NCI-H510A (cell line): ENCODE results near the gene PERM1.

ENCODE experiments used
- DNase-seq: peaks from one replicate; lab custom pipeline; 2025; lab: John Stamatoyannopoulos, UW

Gene PERM1

DNA sequence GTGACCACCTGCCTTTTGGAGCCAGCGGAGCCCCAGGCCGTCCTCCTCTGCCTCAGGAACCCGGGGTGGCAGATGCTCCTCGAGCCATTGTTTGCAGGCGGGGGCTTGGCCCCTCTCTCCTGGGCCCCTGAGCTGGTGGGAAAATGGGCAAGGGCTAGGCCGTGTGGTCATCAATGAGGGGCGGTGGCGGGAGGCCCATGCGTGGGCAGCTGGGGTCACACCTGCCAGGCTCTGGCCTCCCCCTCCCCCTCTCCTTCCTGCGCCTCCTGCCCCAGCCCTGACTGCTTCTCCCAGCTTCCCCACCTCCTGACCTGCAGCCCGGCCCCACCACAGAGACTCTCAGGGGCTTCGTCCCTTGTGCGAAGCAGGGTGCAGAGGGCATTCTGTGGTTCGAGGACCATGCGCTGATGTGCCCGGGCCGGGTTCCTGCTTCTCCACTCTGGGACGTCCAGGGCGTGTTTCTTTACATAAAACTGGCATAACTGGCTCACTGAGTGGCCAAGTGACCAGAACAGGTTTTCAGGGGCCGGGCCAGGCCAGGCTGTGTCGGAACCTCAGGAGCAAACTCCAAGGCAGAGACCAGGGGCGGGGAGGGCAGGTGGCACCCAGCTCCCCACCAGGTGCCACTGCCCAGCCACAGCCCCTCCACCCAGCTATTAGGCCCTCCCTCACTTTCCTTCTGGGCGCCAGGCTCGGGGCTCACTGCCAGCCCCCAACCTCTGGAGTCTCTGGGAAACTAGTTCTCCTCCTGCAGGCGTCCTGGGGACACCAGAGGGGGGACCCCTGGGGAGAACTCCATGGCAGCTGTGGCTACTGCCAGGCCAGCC lies 48.9 kb downstream of the PERM1 start:
- DNase-seq: no peak

DNA sequence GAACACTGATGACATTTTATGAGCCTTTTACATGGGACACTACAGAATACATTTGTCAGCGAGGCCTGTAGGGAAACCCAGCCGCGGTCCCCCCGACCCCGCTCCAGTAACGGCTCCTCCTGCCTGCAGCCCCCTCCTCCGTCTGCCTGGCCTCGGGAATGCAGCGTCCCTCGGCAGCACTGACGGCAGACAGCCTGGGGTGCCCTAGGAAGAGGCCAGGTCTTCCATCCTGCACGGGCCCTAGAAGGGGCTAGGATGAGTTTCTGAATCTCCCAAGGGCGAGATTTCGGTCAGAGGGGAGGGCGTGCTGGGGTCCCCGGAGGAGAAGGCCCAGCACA lies 49.8 kb downstream of the PERM1 start:
- no peak for DNase-seq

DNA sequence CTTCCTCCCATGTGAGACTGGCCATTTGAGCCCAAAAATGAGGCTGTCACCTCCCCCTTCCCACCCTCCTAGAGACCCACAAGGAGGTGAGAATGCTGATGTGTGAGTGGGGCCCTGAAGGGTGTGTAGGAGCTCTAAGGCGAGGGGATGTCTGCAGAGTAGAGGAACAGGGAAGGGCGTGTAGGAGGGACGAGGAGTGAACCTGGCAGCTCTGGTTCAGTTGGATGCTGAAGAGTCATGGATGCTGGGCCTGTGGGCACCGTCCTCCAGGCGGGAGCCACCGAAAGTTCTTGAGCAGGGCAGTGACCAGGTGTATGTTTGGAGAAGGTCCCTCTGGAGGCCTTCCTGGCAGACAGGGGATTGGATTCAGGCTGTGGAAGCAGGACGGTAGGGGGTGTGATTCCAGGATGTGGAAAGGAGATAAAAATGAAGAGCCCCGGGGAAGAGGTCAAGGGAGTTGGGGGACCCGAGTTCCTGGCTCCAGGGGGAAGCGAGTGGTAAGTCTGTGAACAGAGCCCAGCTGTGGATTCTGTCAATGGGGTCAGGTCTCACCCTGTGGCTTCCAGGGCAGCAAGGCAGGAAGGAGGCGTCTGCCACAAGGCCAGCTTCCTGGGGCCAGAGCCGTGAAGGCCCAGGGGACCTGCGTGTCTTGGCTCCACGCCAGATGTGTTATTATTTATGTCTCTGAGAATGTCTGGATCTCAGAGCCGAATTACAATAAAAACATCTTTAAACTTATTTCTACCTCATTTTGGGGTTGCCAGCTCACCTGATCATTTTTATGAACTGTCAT lies 50.3 kb downstream of the PERM1 start:
- no peak for DNase-seq

DNA sequence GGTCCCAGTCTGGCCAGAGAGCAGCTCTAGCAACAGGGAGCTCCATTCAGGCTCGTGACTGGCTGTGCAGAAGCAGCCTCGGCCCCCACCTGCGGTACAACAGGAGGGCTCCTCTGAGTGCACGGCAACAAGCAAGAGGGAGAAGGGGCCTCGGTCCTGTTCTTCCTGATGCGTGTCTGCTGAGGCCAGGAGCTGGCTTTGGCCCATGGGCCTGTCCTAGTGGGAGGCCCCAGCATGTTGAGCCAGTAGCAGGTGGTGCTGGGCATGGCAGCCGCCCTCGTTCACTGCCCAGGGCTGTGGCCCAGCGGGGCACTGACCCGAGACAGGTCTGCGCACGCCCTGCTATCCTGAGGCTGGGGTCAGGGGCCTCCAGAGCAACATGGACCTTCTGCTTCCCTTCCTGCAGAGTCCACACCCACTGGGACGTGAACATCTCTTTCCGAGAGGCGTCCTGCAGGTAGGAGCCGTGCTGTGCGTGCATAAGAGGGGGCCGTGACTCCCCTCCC lies 51.2 kb downstream of the PERM1 start:
- no peak for DNase-seq

DNA sequence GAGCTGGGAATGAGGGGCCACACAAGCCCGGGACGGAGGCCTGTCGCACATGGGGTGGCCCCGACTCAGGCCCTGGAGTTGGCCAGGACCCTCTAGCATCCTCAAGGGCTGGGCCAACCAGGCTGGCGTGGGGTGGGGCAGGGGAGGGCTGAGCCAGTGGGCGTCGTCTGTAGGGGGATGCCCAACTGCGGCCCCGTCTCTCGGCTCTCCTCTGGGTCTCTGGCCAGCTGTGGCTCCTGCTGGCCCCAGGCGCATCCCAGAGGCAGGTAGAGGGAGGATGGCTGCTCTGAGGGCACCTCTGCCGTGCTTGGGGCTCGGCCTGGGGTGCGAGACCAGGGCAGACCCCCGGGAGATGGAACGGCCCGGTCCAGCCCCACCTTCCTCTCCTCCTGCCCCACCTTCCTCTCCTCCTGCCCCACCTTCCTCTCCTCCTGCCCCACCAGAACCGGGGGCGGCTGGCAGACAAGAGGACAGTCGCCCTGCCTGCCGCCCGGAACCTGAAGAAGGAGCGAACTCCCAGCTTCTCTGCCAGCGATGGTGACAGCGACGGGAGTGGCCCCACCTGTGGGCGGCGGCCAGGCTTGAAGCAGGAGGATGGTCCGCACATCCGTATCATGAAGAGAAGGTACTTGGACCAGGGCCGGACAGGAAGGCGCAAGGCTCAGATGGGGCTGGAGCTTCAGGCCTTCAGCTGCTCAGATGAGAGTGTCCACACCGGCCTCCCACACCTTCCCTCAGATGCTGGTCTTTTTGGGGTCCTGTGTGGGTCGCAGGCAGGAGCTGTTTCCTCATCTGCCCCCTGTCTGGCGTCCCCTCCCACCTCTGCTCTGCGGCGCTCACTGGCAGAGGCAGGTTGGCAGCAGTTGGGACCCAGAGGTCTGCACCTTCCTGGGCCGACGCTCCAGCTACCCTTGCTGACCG lies 51.9 kb downstream of the PERM1 start:
- no peak for DNase-seq

DNA sequence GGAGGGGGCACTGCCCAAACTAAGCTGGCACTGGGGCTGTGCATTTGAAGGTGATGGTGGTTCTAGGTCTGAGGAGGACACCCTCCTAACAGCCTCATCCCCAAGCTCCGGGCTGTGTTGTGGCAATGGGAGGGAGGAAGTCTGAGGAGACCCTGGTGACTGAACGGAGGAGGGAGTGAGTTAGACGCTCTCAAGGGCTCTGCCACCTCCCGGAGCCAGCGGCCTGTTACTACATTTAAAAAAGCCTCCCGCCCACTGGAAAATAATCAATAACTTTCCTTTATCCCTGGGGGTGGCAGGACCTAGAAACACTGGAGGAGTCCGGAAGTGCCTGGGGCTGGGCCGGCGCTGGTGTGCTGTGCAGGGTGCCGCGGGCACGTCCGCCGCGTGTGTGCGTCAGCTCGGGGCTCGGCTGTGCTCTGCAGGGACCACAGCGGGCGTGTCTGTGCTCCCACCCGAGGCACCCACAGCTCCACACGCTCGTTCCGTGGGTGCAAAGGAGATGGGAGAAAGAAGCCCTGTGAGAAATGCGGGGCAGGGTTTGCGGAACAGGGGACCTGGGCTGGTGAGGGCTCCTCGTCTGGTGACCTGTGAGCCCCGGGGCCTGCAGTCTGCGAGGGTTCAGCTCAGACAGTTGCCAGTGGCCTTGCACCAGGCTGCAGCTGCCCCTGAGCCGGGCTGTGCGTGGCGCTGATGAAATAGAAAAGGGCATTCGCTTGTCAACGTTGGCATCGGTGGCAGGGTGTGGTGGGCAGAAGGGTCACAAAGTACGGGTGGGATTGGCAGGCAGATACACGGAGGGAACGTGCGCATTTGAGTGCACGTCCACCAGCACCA lies 52.9 kb downstream of the PERM1 start:
- no peak for DNase-seq

DNA sequence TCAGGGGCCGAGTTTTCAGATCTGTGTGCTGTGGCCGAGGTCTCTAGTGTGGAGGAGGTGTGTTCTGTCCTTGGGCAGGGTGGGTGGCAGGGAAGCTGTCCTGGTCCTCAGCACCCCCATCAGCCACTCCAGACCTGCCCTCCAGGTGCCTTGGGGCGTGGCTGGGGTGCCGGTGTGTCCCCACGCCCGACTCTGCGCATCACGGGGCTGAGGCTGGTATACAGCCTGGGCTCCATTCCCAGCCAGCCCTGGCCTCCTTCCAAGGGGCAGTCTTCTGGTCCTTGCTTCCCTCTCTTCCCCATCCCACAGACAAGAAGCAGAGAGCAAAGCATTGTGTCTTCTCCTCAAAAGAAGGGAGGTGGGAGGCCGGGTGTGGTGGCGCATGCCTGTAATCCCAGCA lies 54.1 kb downstream of the PERM1 start:
- no peak for DNase-seq

DNA sequence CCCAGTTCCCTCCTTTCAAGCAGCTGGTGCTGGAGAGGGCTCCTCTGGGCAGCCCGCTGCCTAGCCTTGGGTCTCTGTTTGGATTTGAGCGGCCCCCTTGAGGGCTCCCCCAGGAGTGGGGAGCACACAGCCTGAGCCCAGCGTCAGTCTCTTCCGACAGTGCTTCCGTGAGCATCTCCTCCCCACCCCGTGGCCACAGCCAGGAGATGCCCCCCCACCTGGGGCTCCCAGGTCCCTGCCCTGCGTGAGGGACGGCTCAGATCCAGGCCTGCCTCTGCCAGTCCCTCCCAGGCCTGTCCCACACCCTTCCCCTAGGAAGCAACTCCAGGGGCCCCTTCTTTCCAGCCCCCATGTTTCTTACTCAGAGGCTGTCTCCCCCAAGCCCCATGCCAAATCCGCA lies 54.7 kb downstream of the PERM1 start:
- no peak for DNase-seq

DNA sequence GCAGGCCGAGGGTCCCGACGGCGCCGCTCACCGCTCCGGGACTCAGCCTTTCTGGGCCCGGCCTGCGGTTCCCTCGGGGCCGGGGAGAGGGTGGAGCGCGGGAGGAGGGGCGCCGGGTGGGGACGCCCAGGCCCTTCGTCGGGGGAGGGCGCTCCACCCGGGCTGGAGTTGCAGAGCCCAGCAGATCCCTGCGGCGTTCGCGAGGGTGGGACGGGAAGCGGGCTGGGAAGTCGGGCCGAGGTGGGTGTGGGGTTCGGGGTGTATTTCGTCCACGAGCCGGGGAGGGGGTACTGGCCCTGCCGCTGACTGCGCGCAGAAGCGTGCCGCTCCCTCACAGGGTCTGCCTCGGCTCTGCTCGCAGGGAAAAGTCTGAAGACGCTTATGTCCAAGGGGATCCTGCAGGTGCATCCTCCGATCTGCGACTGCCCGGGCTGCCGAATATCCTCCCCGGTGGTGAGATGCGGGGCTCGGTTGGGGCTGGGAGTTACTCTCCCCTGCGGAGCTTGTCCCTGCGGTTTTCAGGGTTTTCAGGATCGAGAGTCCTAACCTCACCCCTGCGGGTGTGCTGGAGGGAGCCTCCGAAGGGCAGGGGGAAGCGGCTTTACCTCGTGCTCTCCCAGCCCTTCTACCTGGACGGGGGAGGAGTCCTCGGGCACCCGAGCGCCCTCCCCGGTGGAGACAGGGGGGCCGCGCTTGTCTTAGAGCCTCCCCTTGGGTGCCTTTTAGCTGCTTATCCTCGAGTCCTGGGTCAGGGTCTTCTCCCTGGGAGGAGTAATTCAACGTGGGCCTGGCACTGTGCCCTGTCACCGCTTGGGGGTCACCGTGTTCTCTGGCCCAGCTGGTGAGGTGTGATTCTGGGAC lies 56.1 kb downstream of the PERM1 start:
- DNase-seq: no peak
